Measurements from ENCODE around the gene SPAG9. TPM values are rescaled to one million over a fixed set of nuclear protein-coding genes. Genes with fewer than 3 reads are reported as not detected.

The SPAG9 gene
- total RNA-seq, 1 experiment from 2014 or later, result 130 TPM

- no peak overlapping the region for H3K4me3 Mint-ChIP-seq (ENCODE audit: unreplicated experiment)
- H3K4me1 ChIP-seq, result peaks cover 17% of the 10 kb centered on the region
- H3K4me3 ChIP-seq (ENCODE audit: low read depth, low read length), result no peak overlapping the region
- no peak overlapping the region for H3K27ac Mint-ChIP-seq (ENCODE audit: unreplicated experiment)
- POLR2A ChIA-PET, result interaction anchor here (2.4 kb wide), 1 partner anchor 111 kb away, joined by 10 read pairs; the partner anchor contains the start of gene TOB1
- H3K27me3 Mint-ChIP-seq (ENCODE audit: insufficient read depth, unreplicated experiment), result no peaks in the 10 kb centered on the region
- peak; percentile 59 to 65 for DNase-seq
- no peaks in the 10 kb centered on the region for H3K9me3 ChIP-seq
- no peaks in the 10 kb centered on the region for H3K9me3 Mint-ChIP-seq (ENCODE audit: unreplicated experiment)
- no peaks in the 10 kb centered on the region for H3K27me3 ChIP-seq (replicated peaks; ENCODE audit: control insufficient read depth, insufficient read depth, low read length)
- peaks cover 24% of the 10 kb centered on the region for H3K4me1 Mint-ChIP-seq (ENCODE audit: low read depth, unreplicated experiment)
- intact Hi-C loops (cut with micrococcal nuclease; ENCODE audit: unreplicated experiment), result loop anchor here (1.0 to 2.0 kb wide), 2 partner anchors 9 to 17 kb away; no protein-coding TSS in a partner anchor
- peaks cover 1% of the 10 kb centered on the region; the same call in 1 of the 2 replicates for H3K36me3 ChIP-seq (ENCODE audit: control insufficient read depth, insufficient read depth, low read length)
- no peak for TF ChIP-seq CTCF (IDR thresholded peaks at IDR 0.05; ENCODE audit: insufficient read depth in 1 of 2, low read depth in 1 of 2, low read length in 1 of 2, severe bottlenecking in 1 of 2, unreplicated experiment in 1 of 2)
- CTCF ChIA-PET, result interaction anchor here (1.2 to 1.6 kb wide), 4 partner anchors 9 to 195 kb away, joined by 3 to 13 read pairs (median 5); no protein-coding TSS in a partner anchor
- BruUV-seq (replicated peaks), result no TSS peak
- H3K36me3 Mint-ChIP-seq (ENCODE audit: insufficient read depth, unreplicated experiment), result peaks cover 37% of the 10 kb centered on the region
Observed at GRCh38 chr17:50977487-50978159, 143.0 kb downstream of the SPAG9 start.

- ChIA-PET CTCF (interaction anchor here (1.2 to 1.6 kb wide), 4 partner anchors 8 to 194 kb away, joined by 3 to 13 read pairs (median 5); no protein-coding TSS in a partner anchor), POLR2A (interaction anchor here (0.7 to 2.4 kb wide), 2 partner anchors 54 to 110 kb away, joined by 3 to 10 read pairs; partner anchors contain the start of gene TOB1)
- TF ChIP-seq CTCF (IDR thresholded peaks at IDR 0.05; ENCODE audit: insufficient read depth in 1 of 2, low read depth in 1 of 2, low read length in 1 of 2, severe bottlenecking in 1 of 2, unreplicated experiment in 1 of 2), result no peak
- intact Hi-C loops (cut with micrococcal nuclease; ENCODE audit: unreplicated experiment), result loop anchor here (1.0 to 2.0 kb wide), 2 partner anchors 9 to 18 kb away; no protein-coding TSS in a partner anchor
- Histone ChIP-seq H3K4me3 (ENCODE audit: low read depth, low read length) (no peak overlapping the region), H3K4me1 (peaks cover 17% of the 10 kb centered on the region), H3K36me3 (ENCODE audit: control insufficient read depth, insufficient read depth, low read length) (peaks cover 1% of the 10 kb centered on the region; the same call in 1 of the 2 replicates), H3K9me3 (no peaks in the 10 kb centered on the region), H3K27me3 (replicated peaks; ENCODE audit: control insufficient read depth, insufficient read depth, low read length) (no peaks in the 10 kb centered on the region)
- Mint-ChIP-seq H3K36me3 (ENCODE audit: insufficient read depth, unreplicated experiment) (peaks cover 37% of the 10 kb centered on the region), H3K27ac (ENCODE audit: unreplicated experiment) (no peak overlapping the region), H3K27me3 (ENCODE audit: insufficient read depth, unreplicated experiment) (no peaks in the 10 kb centered on the region), H3K4me1 (ENCODE audit: low read depth, unreplicated experiment) (peaks cover 24% of the 10 kb centered on the region), H3K9me3 (ENCODE audit: unreplicated experiment) (no peaks in the 10 kb centered on the region), H3K4me3 (ENCODE audit: unreplicated experiment) (no peak overlapping the region)
- BruUV-seq (replicated peaks), result no TSS peak
- no peak for DNase-seq
Observed at GRCh38 chr17:50976951-50977472, 143.7 kb downstream of the SPAG9 start.

- Histone ChIP-seq H3K27me3 (replicated peaks; ENCODE audit: control insufficient read depth, insufficient read depth, low read length) (no peaks in the 10 kb centered on the region), H3K4me3 (ENCODE audit: low read depth, low read length) (no peak overlapping the region), H3K9me3 (no peaks in the 10 kb centered on the region), H3K36me3 (ENCODE audit: control insufficient read depth, insufficient read depth, low read length) (peaks cover 1% of the 10 kb centered on the region; the same call in 1 of the 2 replicates), H3K4me1 (peaks cover 17% of the 10 kb centered on the region)
- BruUV-seq (replicated peaks), result no TSS peak
- Mint-ChIP-seq H3K27ac (ENCODE audit: unreplicated experiment) (no peak overlapping the region), H3K4me3 (ENCODE audit: unreplicated experiment) (no peak overlapping the region), H3K27me3 (ENCODE audit: insufficient read depth, unreplicated experiment) (no peaks in the 10 kb centered on the region), H3K9me3 (ENCODE audit: unreplicated experiment) (no peaks in the 10 kb centered on the region), H3K36me3 (ENCODE audit: insufficient read depth, unreplicated experiment) (peaks cover 39% of the 10 kb centered on the region), H3K4me1 (ENCODE audit: low read depth, unreplicated experiment) (peaks cover 16% of the 10 kb centered on the region)
- POLR2A ChIA-PET, result no interaction called here
- CTCF ChIA-PET, result interaction anchor here (0.6 to 1.1 kb wide), 2 partner anchors 114 to 191 kb away, joined by 3 to 4 read pairs; no protein-coding TSS in a partner anchor
- intact Hi-C loops (cut with micrococcal nuclease; ENCODE audit: unreplicated experiment), result no loop called here
- TF ChIP-seq CTCF (IDR thresholded peaks at IDR 0.05; ENCODE audit: insufficient read depth in 1 of 2, low read depth in 1 of 2, low read length in 1 of 2, severe bottlenecking in 1 of 2, unreplicated experiment in 1 of 2), result no peak
- no peak for DNase-seq
Observed at GRCh38 chr17:50973557-50974494, 146.8 kb downstream of the SPAG9 start.
